GM12878 (cell line): Measurements from ENCODE around the gene ZXDC. TPM values are rescaled to one million over a fixed set of nuclear protein-coding genes. Genes with fewer than 3 reads are reported as not detected.

Source experiments
- ATAC-seq: fragments of 200-7000 bp; cut with Tn5 transposase; 3 replicates; pipeline ENCODE4 v1.9.1; 2020; ENCODE audit warnings: mild to moderate bottlenecking, moderate library complexity
- BruUV-seq: library from RNA; stranded (reverse); fragments of 400-500 nt; replicated peaks from 2 replicates; lab custom pipeline; 2021; lab: Mats Ljungman, UMichigan
- CTCF ChIA-PET: fragments of 300-600 bp; sonication (Branson Sonifier 250); formaldehyde crosslinking; extraction: SDS; loops from one replicate; lab custom pipeline; 2021; ENCODE audit warnings: inconsistent platforms; lab: Yijun Ruan, JAX
- POLR2A ChIA-PET: fragments of 350-600 bp; formaldehyde crosslinking; extraction: SDS; loops from one replicate; lab custom pipeline; 2021; ENCODE audit warnings: inconsistent platforms; lab: Charles Lee
- RAD21 ChIA-PET: fragments of 300-600 bp; sonication (Branson Sonifier 250); formaldehyde crosslinking; loops from one replicate; lab custom pipeline; 2023; ENCODE audit warnings: antibody characterized with exemption; ENCODE audit not compliant: unreplicated experiment; lab: Charles Lee
- SMC1A ChIA-PET: fragments of 300-600 bp; sonication (Branson Sonifier 250); formaldehyde crosslinking; loops from one replicate; lab custom pipeline; 2023; ENCODE audit not compliant: unreplicated experiment, uncharacterized antibody; lab: Charles Lee
- DNase-seq: peaks from one replicate; pipeline ENCODE4 v3.0.0-alpha.2; 2011; ENCODE audit warnings: low read depth, low spot score
- FAIRE-seq: peaks from 3 replicates; lab custom pipeline; 2011; peaks lifted over from hg19 to GRCh38; lab: Jason Lieb, UNC
- H2AFZ ChIP-seq: 2 replicates; pipeline ENCODE4 v1.6.0; 2011; ENCODE audit warnings: low read depth, low read length, control low read depth; ENCODE audit not compliant: control insufficient read depth
- H3K27ac ChIP-seq: 2 replicates; pipeline ENCODE4 v1.5.1; 2011; ENCODE audit warnings: control low read depth; ENCODE audit not compliant: control insufficient read depth, insufficient read depth
- H3K27me3 ChIP-seq, 2 experiments: replicated peaks in 1 of 2; 2 replicates each; pipeline versions ENCODE4 v1.6.0 to v1.6.1; 2011; ENCODE audit warnings: low read length in 1 of 2; ENCODE audit not compliant: control insufficient read depth in 2 of 2, insufficient read depth in 2 of 2
- H3K36me3 ChIP-seq, 2 experiments: 2 replicates each; pipeline ENCODE4 v1.5.1; 2011; ENCODE audit warnings: low read length in 1 of 2; ENCODE audit not compliant: control insufficient read depth in 2 of 2, insufficient read depth in 2 of 2
- H3K4me1 ChIP-seq: 2 replicates; pipeline ENCODE4 v1.6.1; 2011; ENCODE audit warnings: mild to moderate bottlenecking, low read length, moderate library complexity, mixed read lengths; ENCODE audit not compliant: control insufficient read depth, insufficient read depth
- H3K4me2 ChIP-seq: 2 replicates; pipeline ENCODE4 v1.6.0; 2011; ENCODE audit warnings: control low read depth; ENCODE audit not compliant: control insufficient read depth, insufficient read depth
- H3K4me3 ChIP-seq: fragments of 200-600 bp; sonication (generic); 2 replicates; pipeline ENCODE4 v1.5.1; 2016
- H3K79me2 ChIP-seq: 2 replicates; pipeline ENCODE4 v1.6.0; 2011; ENCODE audit warnings: low read length; ENCODE audit not compliant: control insufficient read depth, insufficient read depth
- H3K9ac ChIP-seq: 2 replicates; pipeline ENCODE4 v1.8.0; 2011; ENCODE audit warnings: low read length, control low read depth, mixed read lengths; ENCODE audit not compliant: control insufficient read depth, insufficient read depth
- H3K9me3 ChIP-seq: replicated peaks from 3 replicates; pipeline ENCODE4 v1.5.1; 2011; ENCODE audit warnings: mild to moderate bottlenecking, low read length; ENCODE audit not compliant: control insufficient read depth, insufficient read depth
- H4K20me1 ChIP-seq: 2 replicates; pipeline ENCODE4 v1.6.0; 2011; ENCODE audit not compliant: control insufficient read depth, insufficient read depth
- ASH2L ChIP-seq: fragments of 300-600, 200-600 bp; sonication (generic); IDR thresholded peaks from 2 replicates; pipeline ENCODE4 v1.6.1; 2017; ENCODE audit warnings: low read depth, mild to moderate bottlenecking, borderline replicate concordance
- EZH2 ChIP-seq: IDR thresholded peaks from 2 replicates; pipeline ENCODE4 v1.6.1; 2012; ENCODE audit warnings: low read depth, mild to moderate bottlenecking, control low read depth, inconsistent platforms, low read length, borderline replicate concordance; ENCODE audit not compliant: control insufficient read depth
- FOS ChIP-seq: IDR thresholded peaks from 3 replicates; pipeline ENCODE4 v1.6.1; 2011; ENCODE audit warnings: borderline replicate concordance; ENCODE audit not compliant: insufficient read length; ENCODE audit errors: extremely low read depth
- GABPA ChIP-seq: IDR thresholded peaks from 2 replicates; pipeline ENCODE4 v1.6.1; 2014; ENCODE audit warnings: antibody characterized with exemption, low read depth, mild to moderate bottlenecking, inconsistent platforms
- JUNB ChIP-seq: IDR thresholded peaks from 2 replicates; pipeline ENCODE4 v1.6.1; 2016; ENCODE audit warnings: antibody characterized with exemption, mild to moderate bottlenecking
- MTA2 ChIP-seq: fragments of 450-650 bp; IDR thresholded peaks from 2 replicates; pipeline ENCODE4 v1.6.1; 2016; ENCODE audit warnings: low read depth, mild to moderate bottlenecking, moderate library complexity
- MYB ChIP-seq: fragments of 150-350 bp; IDR thresholded peaks from 2 replicates; pipeline ENCODE4 v1.6.1; 2014; ENCODE audit warnings: mild to moderate bottlenecking, low read depth, low read length, borderline replicate concordance
- POLR2A ChIP-seq: IDR thresholded peaks from 2 replicates; pipeline ENCODE4 v1.6.1; 2011; ENCODE audit warnings: low read depth, mild to moderate bottlenecking, low read length
- RAD51 ChIP-seq: fragments of 450-650 bp; IDR thresholded peaks from 2 replicates; pipeline ENCODE4 v1.6.1; 2016; ENCODE audit warnings: moderate library complexity, mild to moderate bottlenecking, inconsistent platforms
- RELA ChIP-seq: fragments of 450-650 bp; IDR thresholded peaks from 2 replicates; pipeline ENCODE4 v1.8.0; 2014; ENCODE audit warnings: borderline replicate concordance; ENCODE audit not compliant: partially characterized antibody
- SMAD5 ChIP-seq: IDR thresholded peaks from 2 replicates; pipeline ENCODE4 v1.6.1; 2016; ENCODE audit warnings: antibody characterized with exemption, low read depth
- YBX1 ChIP-seq: fragments of 450-650 bp; IDR thresholded peaks from 2 replicates; pipeline ENCODE4 v1.6.1; 2016; ENCODE audit warnings: antibody characterized with exemption
- ZBED1 ChIP-seq: IDR thresholded peaks from 2 replicates; pipeline ENCODE4 v1.6.1; 2016; ENCODE audit warnings: borderline replicate concordance
- ZSCAN29 ChIP-seq: fragments of 450-650 bp; IDR thresholded peaks from 2 replicates; pipeline ENCODE4 v1.6.1; 2017; ENCODE audit warnings: mild to moderate bottlenecking, moderate library complexity
- whole genome bisulfite sequencing: methylation state at CpG from one replicate; pipeline ENCODE4 v1.1.6; 2016; ENCODE audit warnings: low lambda C conversion rate; ENCODE audit not compliant: insufficient replicate concordance, insufficient coverage; ENCODE audit errors: missing lambda C conversion rate; 5-methylcytosine and 5-hydroxymethylcytosine counted together
- in situ Hi-C: fragments of 300-500 bp; cut with MboI; formaldehyde crosslinking; loops from 9 replicates; pipeline ENCODE4 v1.14.3; 2018; ENCODE audit warnings: mixed read lengths
- intact Hi-C: fragments of 100-400 bp; cut with micrococcal nuclease; formaldehyde crosslinking; loops from one replicate; pipeline ENCODE4 v1.14.2; 2022; ENCODE audit not compliant: unreplicated experiment
- polyA plus RNA-seq, 11 experiments: library from polyadenylated mRNA; depleted of rRNA in 4 of 11; unstranded in 6 of 11; stranded (reverse) in 5 of 11; fragments of >200 nt; fragmentation: Nextera tagmentation in 4 of 11; fragmentation: Illumina TruSeq in 1 of 11; extraction: Ambion mirVana in 4 of 11; extraction: Trizol in 1 of 11; gene quantifications; 1 replicate in 1 of 11; 2 replicates in 10 of 11; pipeline versions ENCODE4 v1.2.1 to v1.2.3, GENCODE V29; 2011 to 2016; ENCODE audit warnings: inconsistent platforms in 2 of 11, missing spikeins in 2 of 11, low read depth in 1 of 11
- total RNA-seq, 4 experiments: library from RNA; depleted of rRNA in 3 of 4; stranded (reverse); fragments of >200 nt in 3 of 4; fragmentation: Illumina TruSeq in 1 of 4; extraction: Trizol in 1 of 4; gene quantifications; 2 replicates each; pipeline versions ENCODE4 v1.2.1 to v1.2.3, GENCODE V29; 2013 to 2021

ZXDC gene
- total and polyA plus RNA-seq, 10 of the 15 experiments (the other 5 are each of a cell fraction or from before 2014, with no cell fraction given) = 0.72 to 15.3 (median 8.5) TPM

DNA sequence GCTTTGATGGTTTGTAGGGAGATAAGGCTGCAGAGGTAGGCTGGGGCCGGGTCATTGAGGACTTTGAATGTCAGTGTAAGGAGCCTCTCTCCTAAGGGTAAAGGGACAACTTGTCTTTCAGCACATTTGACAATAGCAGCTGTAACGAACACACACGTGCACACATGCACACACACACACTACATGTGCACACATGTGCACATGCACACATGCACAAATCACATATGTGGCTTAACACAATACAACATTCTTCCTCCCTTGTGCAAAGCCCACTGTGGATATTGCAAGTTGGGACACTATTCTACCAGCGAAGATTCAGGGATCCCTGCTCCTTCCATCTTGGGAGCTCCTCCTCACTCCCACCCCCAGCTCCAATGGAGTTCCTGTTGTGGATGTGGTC is 82.1 kb downstream of the ZXDC start:
- no peak for ATAC-seq
- Histone ChIP-seq H2AFZ (no peak overlapping the region), H3K9me3 (peaks cover under 1% of the 10 kb centered on the region; the same call in 1 of the 3 replicates), H3K4me1 (peaks cover 13% of the 10 kb centered on the region), H3K4me2 (no peak overlapping the region), H3K27ac (no peak overlapping the region), H3K79me2 (no peaks in the 10 kb centered on the region), H3K9ac (no peak overlapping the region), H3K4me3 (no peak overlapping the region), H3K27me3 (peaks cover 0 to 3% of the 10 kb centered on the region in 2 experiments; a peak in 2 of 4 replicates), H3K36me3 (no peaks in the 10 kb centered on the region), H4K20me1 (no peaks in the 10 kb centered on the region)
- ChIA-PET RAD21 (no interaction called here), SMC1A (interaction anchor here (0.9 kb wide), 1 partner anchor 30 kb away, joined by 3 read pairs; no protein-coding TSS in a partner anchor), POLR2A (no interaction called here), CTCF (interaction anchor here (1.3 to 2.1 kb wide), 3 partner anchors 28 to 80 kb away, joined by 3 to 4 read pairs (median 4); no protein-coding TSS in a partner anchor)
- WGBS = 10% methylated on average over 4 of the region's 4 CpGs
- no peak for DNase-seq
- no peak for TF ChIP-seq ZBED1
- no TSS peak for BruUV-seq
- intact Hi-C loops = no loop called here
- in situ Hi-C loops = loop anchor here (10.0 to 25.0 kb wide), 2 partner anchors 106 to 259 kb away; no protein-coding TSS in a partner anchor
- no peak for FAIRE-seq

DNA sequence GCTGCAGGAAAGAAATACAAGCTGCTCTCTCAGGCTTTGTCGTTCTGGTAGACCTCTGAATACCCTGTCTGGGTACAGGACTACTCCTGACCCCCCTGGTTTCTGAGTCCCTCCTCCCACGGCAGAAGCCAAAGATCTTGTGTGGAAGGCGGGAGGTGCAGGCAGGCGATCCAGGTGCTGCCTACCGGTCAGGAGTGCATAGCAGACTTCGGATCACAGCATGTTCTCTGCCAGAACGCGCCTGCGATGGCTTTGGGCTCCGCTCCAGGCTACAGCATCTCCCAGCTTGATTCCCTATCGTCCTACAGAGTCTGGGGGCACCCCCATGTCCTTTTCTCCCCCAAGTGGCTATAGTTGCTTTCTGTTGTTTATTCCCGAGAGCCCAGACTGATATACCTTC is 83.4 kb downstream of the ZXDC start:
- no peak for ATAC-seq
- intact Hi-C loops (no loop called here), in situ Hi-C loops (loop anchor here (10.0 to 25.0 kb wide), 2 partner anchors 105 to 257 kb away; no protein-coding TSS in a partner anchor)
- peaks cover 0 to 3% of the 10 kb centered on the region in 2 experiments; a peak in 2 of 4 replicates for H3K27me3 ChIP-seq
- no peaks in the 10 kb centered on the region for H3K9me3 ChIP-seq
- no peak overlapping the region for H3K9ac ChIP-seq
- no peaks in the 10 kb centered on the region for H3K79me2 ChIP-seq
- H3K4me2 ChIP-seq = no peak overlapping the region
- ChIA-PET CTCF (interaction anchor here (0.9 to 2.1 kb wide), 5 partner anchors 26 to 259 kb away, joined by 3 to 4 read pairs (median 4); no protein-coding TSS in a partner anchor), RAD21 (interaction anchor here (1.0 to 1.4 kb wide), 2 partner anchors 83 to 258 kb away, joined by 3 to 4 read pairs; partner anchors contain the start of gene ZXDC), POLR2A (no interaction called here), SMC1A (interaction anchor here (0.8 kb wide), 1 partner anchor 83 kb away, joined by 3 read pairs; the partner anchor contains the start of gene ZXDC)
- H3K27ac ChIP-seq = no peak overlapping the region
- H2AFZ ChIP-seq = no peak overlapping the region
- no peak overlapping the region for H3K4me3 ChIP-seq
- no peak for DNase-seq
- no peak for FAIRE-seq
- 47% methylated on average over 11 of the region's 12 CpGs for WGBS
- no TSS peak for BruUV-seq
- no peaks in the 10 kb centered on the region for H4K20me1 ChIP-seq
- no peaks in the 10 kb centered on the region for H3K36me3 ChIP-seq
- peaks cover 13% of the 10 kb centered on the region for H3K4me1 ChIP-seq
- no peak for TF ChIP-seq MYB
- no peak for TF ChIP-seq JUNB
- TF ChIP-seq ZSCAN29 = no peak
- no peak for TF ChIP-seq YBX1
- no peak for TF ChIP-seq ASH2L
- TF ChIP-seq SMAD5 = no peak
- TF ChIP-seq RAD51 = no peak
- no peak for TF ChIP-seq MTA2
- no peak for TF ChIP-seq GABPA
- TF ChIP-seq RELA = no peak
- TF ChIP-seq FOS = no peak
- TF ChIP-seq EZH2 = no peak
- TF ChIP-seq POLR2A = no peak
